ENCODE data around the gene GDI1.
A peak's percentile ranks its signal among the peaks of the same experiment; 100 is the strongest.
"Not testable (repeated sequence)": the region's sequence is repeated elsewhere in the genome, so short reads cannot be mapped to it uniquely, and the experiment has no call there.

Gene GDI1

GRCh38 chrX:154436983-154437752, at the start of gene GDI1:
Gene GDI1, plus strand, starts transcription at chrX:154437154. Its CDS starts 101 bp downstream, at chrX:154437255.
- no peak for FAIRE-seq

GRCh38 chrX:154388094-154388493, 48.9 kb upstream of the GDI1 start:
- peak; percentile 95 for FAIRE-seq

GRCh38 chrX:154388649-154389048, 48.3 kb upstream of the GDI1 start:
- FAIRE-seq = not testable (repeated sequence)

- FAIRE-seq = peak; percentile 81
Measured at GRCh38 chrX:154389812-154390747, 46.9 kb upstream of the GDI1 start.

DNA sequence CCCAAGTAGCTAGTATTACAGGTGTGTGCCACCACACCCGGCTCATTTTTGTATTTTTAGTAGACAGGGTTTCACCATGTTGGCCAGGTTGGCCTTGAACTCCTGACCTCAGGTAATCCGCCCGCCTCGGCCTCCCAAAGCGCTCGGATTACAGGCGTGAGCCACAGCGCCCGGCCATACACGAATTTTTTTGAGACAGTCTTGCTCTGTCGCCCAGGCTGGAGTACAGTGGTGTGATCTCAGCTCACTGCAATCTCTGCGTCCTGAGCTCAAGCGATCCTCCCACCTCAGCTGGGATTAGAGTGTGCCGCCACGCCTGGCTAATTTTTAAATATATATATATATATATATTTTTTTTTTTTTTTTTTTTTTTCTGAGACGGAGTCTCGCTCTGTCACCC, 40.6 kb upstream of the GDI1 start:
- FAIRE-seq = not testable (repeated sequence)

GRCh38 chrX:154396973-154397887, 39.7 kb upstream of the GDI1 start:
- no peak for FAIRE-seq

GRCh38 chrX:154397888-154398667, 38.9 kb upstream of the GDI1 start, which contains the start of gene RPL10:
Gene RPL10, plus strand, starts transcription at chrX:154398377. Its CDS starts 143 bp downstream, at chrX:154398520.
- peak; percentile 96 for FAIRE-seq

- FAIRE-seq = no peak
Measured at GRCh38 chrX:154398668-154399526, 38.1 kb upstream of the GDI1 start.

DNA sequence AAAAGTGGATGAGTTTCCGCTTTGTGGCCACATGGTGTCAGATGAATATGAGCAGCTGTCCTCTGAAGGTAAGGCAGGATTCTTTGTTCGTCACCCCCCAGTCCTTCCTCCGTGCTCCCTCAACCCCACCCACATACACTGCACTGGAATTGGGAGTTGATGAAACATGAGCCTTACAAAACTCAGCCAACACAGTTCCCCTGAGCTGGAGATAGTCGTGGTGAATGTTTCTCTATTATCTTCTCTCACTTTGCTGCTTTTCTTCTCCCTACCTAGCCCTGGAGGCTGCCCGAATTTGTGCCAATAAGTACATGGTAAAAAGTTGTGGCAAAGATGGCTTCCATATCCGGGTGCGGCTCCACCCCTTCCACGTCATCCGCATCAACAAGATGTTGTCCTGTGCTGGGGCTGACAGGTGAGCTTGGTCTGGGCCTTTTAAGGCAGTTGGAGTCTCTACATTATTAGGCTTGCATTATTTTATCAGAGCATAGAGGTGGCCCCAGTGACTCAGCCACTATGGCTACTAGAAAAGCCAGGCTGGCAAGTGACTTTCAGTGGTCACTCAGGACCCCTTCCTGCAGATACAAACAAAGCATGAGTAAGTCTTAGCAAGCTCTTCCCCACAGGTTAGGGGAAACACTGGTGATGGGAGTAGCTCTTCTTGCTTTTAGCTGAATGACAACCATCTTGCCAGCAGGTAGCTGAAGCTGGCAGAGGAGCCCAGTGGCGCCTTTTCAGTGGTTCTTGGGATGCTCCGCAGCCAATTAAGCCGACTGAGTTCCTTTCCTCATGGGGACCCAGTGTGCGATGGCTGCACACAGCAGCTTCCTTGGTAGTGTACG, 37.2 kb upstream of the GDI1 start:
- FAIRE-seq = peak; percentile 17

DNA sequence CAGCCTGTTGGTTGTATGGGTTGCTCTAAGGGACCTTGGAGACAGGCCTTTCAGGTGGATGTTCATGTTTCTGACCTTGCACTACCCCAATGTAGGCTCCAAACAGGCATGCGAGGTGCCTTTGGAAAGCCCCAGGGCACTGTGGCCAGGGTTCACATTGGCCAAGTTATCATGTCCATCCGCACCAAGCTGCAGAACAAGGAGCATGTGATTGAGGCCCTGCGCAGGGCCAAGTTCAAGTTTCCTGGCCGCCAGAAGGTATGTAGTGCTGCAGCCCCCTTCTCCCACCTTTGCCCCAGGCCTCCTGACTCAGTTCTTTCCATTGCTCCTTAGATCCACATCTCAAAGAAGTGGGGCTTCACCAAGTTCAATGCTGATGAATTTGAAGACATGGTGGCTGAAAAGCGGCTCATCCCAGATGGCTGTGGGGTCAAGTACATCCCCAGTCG, 36.6 kb upstream of the GDI1 start:
- not testable (repeated sequence) for FAIRE-seq

GRCh38 chrX:154401045-154401799, 35.7 kb upstream of the GDI1 start:
- peak; percentile 94 for FAIRE-seq

- no peak for FAIRE-seq
Measured at GRCh38 chrX:154401918-154402621, 34.9 kb upstream of the GDI1 start.

GRCh38 chrX:154402622-154403127, 34.3 kb upstream of the GDI1 start:
- FAIRE-seq = no peak

- no peak for FAIRE-seq
Measured at GRCh38 chrX:154403192-154403591, 33.8 kb upstream of the GDI1 start.

DNA sequence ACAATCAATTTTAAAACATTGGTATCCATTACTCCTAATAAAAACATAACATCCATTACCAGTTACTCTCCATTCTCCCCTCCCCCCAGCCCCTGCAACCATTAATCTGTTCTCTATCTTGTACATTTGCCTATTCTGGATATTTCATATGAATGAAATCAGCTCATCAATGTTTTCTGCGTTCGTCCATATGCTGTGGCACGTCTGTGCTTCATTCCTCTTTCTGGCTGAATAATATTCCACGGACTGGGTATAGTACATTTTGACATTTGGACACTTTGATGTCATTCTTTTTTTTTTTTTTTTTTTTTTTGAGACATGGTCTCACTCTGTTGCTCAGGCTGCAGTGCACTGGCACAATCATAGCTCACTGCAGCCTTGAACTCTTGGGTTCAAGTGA, 33.1 kb upstream of the GDI1 start:
- FAIRE-seq = no peak

DNA sequence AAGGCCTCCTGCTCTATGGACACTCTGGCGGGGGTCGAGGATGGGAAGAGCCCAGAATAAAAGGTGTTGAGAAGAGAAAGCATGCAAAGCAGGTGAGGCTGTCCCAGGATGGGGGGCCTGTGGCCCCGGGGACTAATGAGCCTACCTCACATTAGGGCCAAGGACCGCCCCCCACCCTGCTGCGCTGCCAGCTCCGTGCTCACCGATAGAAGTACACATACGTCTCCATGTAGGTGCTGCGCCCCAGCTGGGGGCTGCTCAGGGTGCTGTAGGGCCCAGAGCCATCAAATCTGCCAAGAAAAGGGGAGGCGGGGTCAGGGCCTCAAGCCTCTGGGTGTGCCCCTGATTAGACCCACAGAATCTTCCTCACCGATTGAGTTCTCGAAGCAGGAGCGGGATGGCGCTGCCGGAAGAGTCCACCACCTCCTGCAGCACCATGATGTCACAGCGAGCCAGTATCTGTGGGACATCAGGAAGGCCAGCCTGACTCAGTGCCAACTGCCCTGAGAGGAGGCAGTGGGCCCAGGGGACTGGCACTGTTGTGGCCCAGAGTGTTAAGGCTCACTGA, 32.2 kb upstream of the GDI1 start:
- no peak for FAIRE-seq

- no peak for FAIRE-seq
Measured at GRCh38 chrX:154408659-154409221, 28.2 kb upstream of the GDI1 start.
